SK-N-SH treated with all-trans-retinoic acid at 6 μM for 48 hours (cell line): Measurements from ENCODE around the gene LRIT2.

Experiments used
- ARNTL ChIP-seq: fragments of 450-650 bp; formaldehyde crosslinking; IDR thresholded peaks from 2 replicates; pipeline ENCODE4 v1.5.0; 2020; ENCODE audit warnings: low read depth, mild to moderate bottlenecking, moderate library complexity, borderline replicate concordance
- CSRNP3 ChIP-seq: fragments of 250-450 bp; sonication (Bioruptor Pico); IDR thresholded peaks from 2 replicates; pipeline ENCODE4 v1.5.1; 2021; ENCODE audit warnings: mild to moderate bottlenecking, moderate library complexity
- ESRRG ChIP-seq: fragments of 250-450 bp; sonication (Bioruptor Pico); IDR thresholded peaks from 2 replicates; pipeline ENCODE4 v1.6.1; 2021; ENCODE audit warnings: mild to moderate bottlenecking
- GLIS3 ChIP-seq: fragments of 250-450 bp; sonication (Bioruptor Pico); IDR thresholded peaks from 2 replicates; pipeline ENCODE4 v1.5.0; 2020; ENCODE audit warnings: mild to moderate bottlenecking, moderate library complexity
- OSR1 ChIP-seq: fragments of 250-450 bp; sonication (Bioruptor Pico); IDR thresholded peaks from 2 replicates; pipeline ENCODE4 v1.8.0; 2022; ENCODE audit warnings: moderate library complexity, mild to moderate bottlenecking, inconsistent platforms
- RARB ChIP-seq: fragments of 250-450 bp; sonication (Bioruptor Pico); IDR thresholded peaks from 2 replicates; pipeline ENCODE4 v1.8.0; 2021; ENCODE audit warnings: mild to moderate bottlenecking, moderate library complexity
- TCF4 ChIP-seq: fragments of 250-450 bp; sonication (Bioruptor Pico); IDR thresholded peaks from 2 replicates; pipeline ENCODE4 v1.8.0; 2021; ENCODE audit warnings: mild to moderate bottlenecking, moderate library complexity, borderline replicate concordance
- ZFP3 ChIP-seq: fragments of 250-450 bp; sonication (Bioruptor Pico); IDR thresholded peaks from 2 replicates; pipeline ENCODE4 v1.5.0; 2020; ENCODE audit warnings: mild to moderate bottlenecking, moderate library complexity
- ZFP30 ChIP-seq: fragments of 450-650 bp; formaldehyde crosslinking; IDR thresholded peaks from 2 replicates; pipeline ENCODE4 v1.5.0; 2022; ENCODE audit warnings: mild to moderate bottlenecking, moderate library complexity
- TF ChIP-seq, protein P1 (sequence below): fragments of 250-450 bp; sonication (Bioruptor Pico); IDR thresholded peaks from 2 replicates; pipeline ENCODE4 v1.8.0; 2020; ENCODE audit warnings: mild to moderate bottlenecking, moderate library complexity, borderline replicate concordance
- TF ChIP-seq, protein P2 (sequence below): fragments of 250-450 bp; sonication (Bioruptor Pico); IDR thresholded peaks from 2 replicates; pipeline ENCODE4 v1.5.1; 2020; ENCODE audit warnings: low read depth, mild to moderate bottlenecking, moderate library complexity

DNA sequence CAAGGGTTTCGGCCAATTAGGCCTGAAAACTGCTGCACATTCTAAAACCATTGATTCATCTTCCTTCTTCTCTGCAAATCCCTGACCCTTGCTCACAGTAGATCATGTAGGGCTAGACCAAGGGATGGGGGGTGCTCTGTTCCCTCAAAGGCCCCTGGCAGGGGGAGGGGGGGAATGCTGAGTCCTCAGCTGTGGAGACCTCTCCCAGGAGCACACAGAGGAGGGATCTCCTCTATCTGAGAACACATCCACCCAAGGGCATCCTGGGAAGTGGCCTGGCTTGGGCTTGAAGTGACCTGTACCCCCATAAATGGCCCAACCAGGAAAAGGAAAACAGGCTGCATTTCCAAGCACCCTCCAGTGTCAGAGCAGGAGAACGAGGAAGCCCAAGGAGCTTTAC, 32.0 kb downstream of the LRIT2 start:
- TF ChIP-seq, protein P1, sequence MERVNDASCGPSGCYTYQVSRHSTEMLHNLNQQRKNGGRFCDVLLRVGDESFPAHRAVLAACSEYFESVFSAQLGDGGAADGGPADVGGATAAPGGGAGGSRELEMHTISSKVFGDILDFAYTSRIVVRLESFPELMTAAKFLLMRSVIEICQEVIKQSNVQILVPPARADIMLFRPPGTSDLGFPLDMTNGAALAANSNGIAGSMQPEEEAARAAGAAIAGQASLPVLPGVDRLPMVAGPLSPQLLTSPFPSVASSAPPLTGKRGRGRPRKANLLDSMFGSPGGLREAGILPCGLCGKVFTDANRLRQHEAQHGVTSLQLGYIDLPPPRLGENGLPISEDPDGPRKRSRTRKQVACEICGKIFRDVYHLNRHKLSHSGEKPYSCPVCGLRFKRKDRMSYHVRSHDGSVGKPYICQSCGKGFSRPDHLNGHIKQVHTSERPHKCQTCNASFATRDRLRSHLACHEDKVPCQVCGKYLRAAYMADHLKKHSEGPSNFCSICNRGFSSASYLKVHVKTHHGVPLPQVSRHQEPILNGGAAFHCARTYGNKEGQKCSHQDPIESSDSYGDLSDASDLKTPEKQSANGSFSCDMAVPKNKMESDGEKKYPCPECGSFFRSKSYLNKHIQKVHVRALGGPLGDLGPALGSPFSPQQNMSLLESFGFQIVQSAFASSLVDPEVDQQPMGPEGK, result no peak
- TF ChIP-seq RARB (CRISPR knock-in tag), result no peak
- TF ChIP-seq ARNTL (CRISPR knock-in tag), result no peak
- no peak for TF ChIP-seq ZFP3 (CRISPR knock-in tag)
- TF ChIP-seq, protein P2, sequence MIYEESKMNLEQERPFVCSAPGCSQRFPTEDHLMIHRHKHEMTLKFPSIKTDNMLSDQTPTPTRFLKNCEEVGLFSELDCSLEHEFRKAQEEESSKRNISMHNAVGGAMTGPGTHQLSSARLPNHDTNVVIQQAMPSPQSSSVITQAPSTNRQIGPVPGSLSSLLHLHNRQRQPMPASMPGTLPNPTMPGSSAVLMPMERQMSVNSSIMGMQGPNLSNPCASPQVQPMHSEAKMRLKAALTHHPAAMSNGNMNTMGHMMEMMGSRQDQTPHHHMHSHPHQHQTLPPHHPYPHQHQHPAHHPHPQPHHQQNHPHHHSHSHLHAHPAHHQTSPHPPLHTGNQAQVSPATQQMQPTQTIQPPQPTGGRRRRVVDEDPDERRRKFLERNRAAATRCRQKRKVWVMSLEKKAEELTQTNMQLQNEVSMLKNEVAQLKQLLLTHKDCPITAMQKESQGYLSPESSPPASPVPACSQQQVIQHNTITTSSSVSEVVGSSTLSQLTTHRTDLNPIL (CRISPR knock-in tag), result no peak
- TF ChIP-seq ESRRG (CRISPR knock-in tag), result no peak
- no peak for TF ChIP-seq ZFP30 (CRISPR knock-in tag)
- no peak for TF ChIP-seq TCF4 (CRISPR knock-in tag)
- no peak for TF ChIP-seq CSRNP3 (CRISPR knock-in tag)
- TF ChIP-seq GLIS3 (CRISPR knock-in tag), result no peak
- no peak for TF ChIP-seq OSR1
